NK-92 (cell line): ENCODE results near the gene S100A12.

Source experiments
- DNase-seq: peaks from one replicate; lab custom pipeline; 2025; ENCODE audit not compliant: unreplicated experiment; lab: John Stamatoyannopoulos, UW

The S100A12 gene

GRCh38 chr1:153397051-153397923 is 21.9 kb upstream of the S100A12 start:
- DNase-seq, result no peak

GRCh38 chr1:153396461-153396860 is 21.0 kb upstream of the S100A12 start:
- DNase-seq, result no peak

- no peak for DNase-seq
These were observed 20.4 kb upstream of the S100A12 start for GRCh38 chr1:153395776-153396175.

GRCh38 chr1:153395136-153395685 is 19.8 kb upstream of the S100A12 start:
- no peak for DNase-seq

- no peak for DNase-seq
These were observed 19.0 kb upstream of the S100A12 start for GRCh38 chr1:153394391-153394790.

GRCh38 chr1:153393926-153394325 is 18.5 kb upstream of the S100A12 start:
- no peak for DNase-seq

- DNase-seq, result no peak
These were observed 17.4 kb upstream of the S100A12 start for GRCh38 chr1:153392822-153393221.

- no peak for DNase-seq
These were observed 16.8 kb upstream of the S100A12 start for GRCh38 chr1:153392258-153392657.

- DNase-seq, result no peak
These were observed 15.7 kb upstream of the S100A12 start, which contains the start of gene S100A8 for GRCh38 chr1:153390938-153391710. TSS of gene S100A8 (minus strand) at chr1:153391073. CDS start at chr1:153390535, 538 bp downstream.

- DNase-seq, result no peak
These were observed 14.8 kb upstream of the S100A12 start for GRCh38 chr1:153389973-153390879.

- no peak for DNase-seq
These were observed 14.0 kb upstream of the S100A12 start for GRCh38 chr1:153389401-153389800.

GRCh38 chr1:153387785-153388184 is 12.4 kb upstream of the S100A12 start:
- no peak for DNase-seq

- DNase-seq, result no peak
These were observed 11.6 kb upstream of the S100A12 start for GRCh38 chr1:153387001-153387400.

- DNase-seq, result no peak
These were observed 11.1 kb upstream of the S100A12 start for GRCh38 chr1:153386500-153386901.

- DNase-seq, result no peak
These were observed 9.6 kb upstream of the S100A12 start for GRCh38 chr1:153384958-153385580.

GRCh38 chr1:153380711-153381110 is 5.3 kb upstream of the S100A12 start:
- DNase-seq, result no peak

- DNase-seq, result no peak
These were observed 4.2 kb upstream of the S100A12 start for GRCh38 chr1:153379591-153379990.

- DNase-seq, result no peak
These were observed 1.4 kb downstream of the S100A12 start for GRCh38 chr1:153374071-153374470.

- DNase-seq, result no peak
These were observed 2.9 kb downstream of the S100A12 start for GRCh38 chr1:153372571-153372970.

- no peak for DNase-seq
These were observed 4.2 kb downstream of the S100A12 start for GRCh38 chr1:153371231-153371630.
